Muscle layer of colon (tissue), 2 donors: ENCODE data around the gene NCAN.
"Not testable (repeated sequence)": the region's sequence is repeated elsewhere in the genome, so short reads cannot be mapped to it uniquely, and the experiment has no call there.

Source experiments
- H3K27ac ChIP-seq: one replicate; pipeline ENCODE4 v1.7.0; 2013; ENCODE audit warnings: low read depth, mild to moderate bottlenecking, low read length, moderate library complexity
- H3K27me3 ChIP-seq, 2 donors: one replicate each; pipeline ENCODE4 v1.7.0; 2013; ENCODE audit warnings: low read length in 2 of 2, mild to moderate bottlenecking in 2 of 2; ENCODE audit not compliant: insufficient read depth in 2 of 2, control insufficient read depth in 1 of 2
- H3K36me3 ChIP-seq: one replicate; pipeline ENCODE4 v1.7.0; 2013; ENCODE audit warnings: mild to moderate bottlenecking, low read length; ENCODE audit not compliant: insufficient read depth
- H3K4me1 ChIP-seq: one replicate; pipeline ENCODE4 v1.7.0; 2013; ENCODE audit warnings: mild to moderate bottlenecking, low read length; ENCODE audit not compliant: insufficient read depth
- H3K4me3 ChIP-seq, 2 donors: one replicate each; pipeline ENCODE4 v1.7.0; 2013; ENCODE audit warnings: low read length in 2 of 2, low read depth in 1 of 2, mild to moderate bottlenecking in 1 of 2, moderate library complexity in 1 of 2
- H3K9ac ChIP-seq: one replicate; pipeline ENCODE4 v1.7.0; 2013; ENCODE audit warnings: low read length
- H3K9me3 ChIP-seq: one replicate; pipeline ENCODE4 v1.7.0; 2013; ENCODE audit warnings: mild to moderate bottlenecking, low read length
- donor health status: abdominal sarcoma.
- donor health status: Adenocarcinoma of cecum.

Gene NCAN

DNA sequence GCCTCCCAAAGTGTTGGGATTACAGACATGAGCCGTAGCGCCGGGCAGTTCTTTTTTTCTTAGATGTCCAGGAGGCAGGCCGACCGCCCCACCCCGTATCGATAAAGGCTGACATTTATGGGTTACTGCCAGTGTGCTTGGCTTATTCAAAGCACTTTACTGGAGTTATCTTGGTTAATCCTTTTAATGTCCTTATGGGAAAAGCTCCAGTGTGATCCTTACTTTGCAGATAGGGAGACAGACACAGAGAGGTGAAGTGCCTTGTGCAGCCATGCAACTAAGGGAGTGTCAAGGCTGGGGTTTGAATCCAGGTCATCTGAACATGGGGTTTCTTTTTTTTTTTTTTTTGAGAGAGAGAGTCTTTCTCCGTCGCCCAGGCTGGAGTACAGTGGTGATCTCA is 19.2 kb downstream of the NCAN start:
- H3K4me1 ChIP-seq, result no peaks in the 10 kb centered on the region
- peaks cover 7% of the 10 kb centered on the region for H3K9me3 ChIP-seq
- no peak overlapping the region for H3K4me3 ChIP-seq
- no peak overlapping the region for H3K9ac ChIP-seq
- peaks cover 0 to 20% of the 10 kb centered on the region in 2 donors for H3K27me3 ChIP-seq
- no peak overlapping the region for H3K27ac ChIP-seq
- H3K36me3 ChIP-seq, result no peaks in the 10 kb centered on the region

DNA sequence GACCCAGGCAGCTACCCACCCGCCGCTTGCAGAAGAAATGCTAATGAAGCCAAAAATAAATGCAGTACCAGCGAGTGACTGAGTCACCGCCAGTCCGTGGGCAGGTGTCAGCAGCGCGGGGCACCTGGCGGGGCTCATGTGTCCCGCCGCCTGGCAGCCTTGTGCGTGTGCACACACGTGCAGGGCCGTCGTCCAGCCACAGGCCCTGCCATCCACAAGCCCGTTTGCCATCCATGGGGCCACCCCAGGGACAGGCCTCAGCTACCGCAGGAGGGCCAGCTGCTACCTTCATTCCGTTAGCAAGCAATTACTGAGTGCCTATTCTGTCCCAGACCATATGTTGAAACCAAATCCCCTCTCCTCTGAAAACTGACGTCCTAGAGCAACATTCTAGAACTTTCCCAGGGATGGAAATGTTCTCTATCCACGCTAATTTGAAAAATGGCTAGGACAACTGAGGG is 20.5 kb downstream of the NCAN start:
- Histone ChIP-seq H3K9ac (no peak overlapping the region), H3K9me3 (peaks cover 7% of the 10 kb centered on the region), H3K36me3 (no peaks in the 10 kb centered on the region), H3K27ac (no peak overlapping the region), H3K4me3 (no peak overlapping the region), H3K4me1 (no peaks in the 10 kb centered on the region), H3K27me3 (peaks cover 0 to 8% of the 10 kb centered on the region in 2 donors)

DNA sequence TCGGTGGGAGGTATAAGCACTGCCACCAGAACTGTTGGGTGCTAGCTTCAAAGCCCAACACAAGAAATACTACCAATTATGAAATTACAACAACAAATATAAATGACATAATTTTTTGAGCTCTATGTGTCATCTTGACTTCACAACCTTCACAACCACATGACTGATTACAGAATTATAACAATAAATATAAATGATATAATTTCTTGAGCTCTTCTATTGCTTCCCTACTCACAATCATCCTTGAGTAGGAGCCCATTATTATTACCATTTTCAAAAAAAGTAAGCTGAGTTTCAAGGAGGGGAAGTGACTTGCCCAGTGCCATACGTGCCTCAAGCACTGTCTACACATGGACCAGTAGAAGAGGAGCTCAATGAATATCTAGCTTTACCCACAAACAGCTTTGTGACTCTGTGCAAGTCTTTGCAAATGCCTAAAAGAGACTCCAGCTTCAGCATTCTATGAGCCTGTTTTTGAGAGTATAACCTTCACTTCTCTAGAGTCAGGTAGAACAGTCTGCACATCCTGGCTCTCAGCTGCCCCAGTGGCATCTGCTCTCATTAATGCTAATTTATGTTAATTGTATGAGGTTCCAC is 22.6 kb downstream of the NCAN start:
- H3K27ac ChIP-seq, result no peak overlapping the region
- H3K4me3 ChIP-seq, result no peak overlapping the region
- H3K9me3 ChIP-seq, result peaks cover 7% of the 10 kb centered on the region
- H3K36me3 ChIP-seq, result no peaks in the 10 kb centered on the region
- H3K4me1 ChIP-seq, result no peaks in the 10 kb centered on the region
- no peaks in the 10 kb centered on the region for H3K27me3 ChIP-seq
- H3K9ac ChIP-seq, result no peak overlapping the region

DNA sequence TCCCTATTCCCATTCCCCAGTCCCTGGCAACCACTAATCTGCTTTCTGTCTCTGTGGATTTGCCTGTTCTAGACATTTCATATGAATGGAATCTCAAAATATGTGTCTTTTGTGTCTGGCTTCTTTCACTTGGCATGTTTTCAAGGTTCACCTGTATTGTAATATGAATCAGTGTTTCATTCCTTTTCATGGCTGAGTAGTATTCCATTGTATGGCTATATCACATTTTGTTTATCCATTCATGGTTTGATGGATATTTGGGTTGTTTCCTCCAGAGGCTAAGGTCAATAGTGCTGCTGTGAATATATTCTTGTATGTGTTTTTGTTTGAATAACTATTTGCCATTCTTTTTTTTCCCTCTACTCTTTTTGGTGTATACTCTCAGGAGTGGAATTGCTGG is 24.4 kb downstream of the NCAN start:
- H3K4me1 ChIP-seq, result no peaks in the 10 kb centered on the region
- no peak overlapping the region for H3K4me3 ChIP-seq
- H3K9me3 ChIP-seq, result peaks cover 7% of the 10 kb centered on the region
- no peaks in the 10 kb centered on the region for H3K36me3 ChIP-seq
- no peak overlapping the region for H3K9ac ChIP-seq
- no peak overlapping the region for H3K27ac ChIP-seq
- peaks cover 0 to 9% of the 10 kb centered on the region in 2 donors for H3K27me3 ChIP-seq

DNA sequence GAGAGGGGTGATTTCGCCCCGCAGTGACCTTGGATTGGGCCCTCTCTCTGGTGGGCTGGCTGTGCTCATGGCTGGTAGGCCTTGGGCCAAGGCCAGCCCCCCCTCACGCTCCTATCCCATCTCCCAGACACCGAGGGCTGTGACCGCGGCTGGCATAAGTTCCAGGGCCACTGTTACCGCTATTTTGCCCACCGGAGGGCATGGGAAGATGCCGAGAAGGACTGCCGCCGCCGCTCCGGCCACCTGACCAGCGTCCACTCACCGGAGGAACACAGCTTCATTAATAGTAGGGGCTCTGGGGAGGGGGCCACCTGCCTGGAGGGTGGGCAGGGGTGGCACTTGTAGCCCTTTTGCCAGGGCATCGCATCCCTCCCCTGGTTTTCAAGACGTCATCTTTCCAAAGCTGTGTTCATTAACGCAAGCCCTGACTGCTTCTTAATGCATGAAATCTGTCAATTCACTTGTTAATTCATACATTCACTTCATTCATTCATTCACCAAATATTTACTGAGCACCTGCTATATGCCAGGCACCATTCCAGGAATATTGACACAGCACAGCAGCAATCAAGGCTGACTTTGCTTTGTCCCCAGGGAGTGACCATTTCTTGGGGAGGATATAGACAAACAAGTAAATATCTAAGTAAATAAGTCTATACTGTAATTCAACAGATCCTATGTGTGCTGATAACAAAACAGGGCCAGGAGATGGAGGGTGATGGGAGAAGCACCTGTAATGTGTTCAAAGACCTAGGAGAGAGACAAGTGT is 26.6 kb downstream of the NCAN start:
- Histone ChIP-seq H3K4me1 (no peaks in the 10 kb centered on the region), H3K4me3 (no peak overlapping the region), H3K36me3 (no peaks in the 10 kb centered on the region), H3K27ac (no peak overlapping the region), H3K9ac (no peak overlapping the region), H3K27me3 (peaks cover 0 to 9% of the 10 kb centered on the region in 2 donors), H3K9me3 (peaks cover 7% of the 10 kb centered on the region)

DNA sequence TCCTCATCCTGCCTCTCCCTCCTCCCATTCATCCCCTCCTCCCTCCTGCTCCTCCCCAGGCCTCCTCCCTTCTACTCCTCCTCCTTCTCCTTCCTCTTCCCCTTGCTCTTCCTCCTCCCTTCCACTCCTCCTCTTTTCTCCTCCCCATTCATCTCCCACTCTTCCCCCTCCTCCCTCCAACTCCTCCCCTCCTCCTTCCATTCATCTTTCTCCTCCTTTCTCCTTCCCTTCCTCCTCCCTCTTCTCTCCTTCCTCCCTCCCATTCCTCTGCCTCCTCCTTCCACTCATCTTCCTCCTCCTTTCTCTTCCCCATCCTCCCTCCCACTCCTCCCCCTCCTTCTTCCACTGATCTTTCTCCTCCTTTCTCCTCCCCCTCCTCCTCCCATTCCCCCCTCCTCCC is 27.9 kb downstream of the NCAN start:
- Histone ChIP-seq H3K9me3 (peaks cover 2% of the 10 kb centered on the region), H3K9ac (no peak overlapping the region), H3K27ac (no peak overlapping the region), H3K4me1 (no peaks in the 10 kb centered on the region), H3K36me3 (no peaks in the 10 kb centered on the region), H3K27me3 (peaks cover 0 to 9% of the 10 kb centered on the region in 2 donors), H3K4me3 (no peak overlapping the region)

DNA sequence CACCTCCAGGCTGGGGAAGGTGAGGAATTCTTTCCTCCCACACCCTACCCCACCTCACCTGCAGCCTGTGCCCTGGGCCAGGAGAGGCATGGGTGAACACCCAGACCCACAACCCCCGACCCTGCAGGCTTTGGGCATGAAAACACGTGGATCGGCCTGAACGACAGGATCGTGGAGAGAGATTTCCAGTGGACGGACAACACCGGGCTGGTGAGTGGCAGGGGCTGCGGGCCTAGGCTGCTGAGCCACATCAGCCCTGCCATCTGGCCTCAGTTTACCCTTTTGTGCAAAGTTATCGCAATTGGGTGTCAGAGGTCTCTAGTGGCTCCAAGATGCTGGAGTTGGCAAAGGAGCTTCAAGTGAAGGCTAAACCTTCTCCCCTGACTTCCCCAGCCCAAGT is 28.7 kb downstream of the NCAN start:
- Histone ChIP-seq H3K9me3 (no peaks in the 10 kb centered on the region), H3K9ac (no peak overlapping the region), H3K4me3 (no peak overlapping the region), H3K4me1 (no peaks in the 10 kb centered on the region), H3K36me3 (no peaks in the 10 kb centered on the region), H3K27me3 (peaks cover 0 to 9% of the 10 kb centered on the region in 2 donors), H3K27ac (no peak overlapping the region)

DNA sequence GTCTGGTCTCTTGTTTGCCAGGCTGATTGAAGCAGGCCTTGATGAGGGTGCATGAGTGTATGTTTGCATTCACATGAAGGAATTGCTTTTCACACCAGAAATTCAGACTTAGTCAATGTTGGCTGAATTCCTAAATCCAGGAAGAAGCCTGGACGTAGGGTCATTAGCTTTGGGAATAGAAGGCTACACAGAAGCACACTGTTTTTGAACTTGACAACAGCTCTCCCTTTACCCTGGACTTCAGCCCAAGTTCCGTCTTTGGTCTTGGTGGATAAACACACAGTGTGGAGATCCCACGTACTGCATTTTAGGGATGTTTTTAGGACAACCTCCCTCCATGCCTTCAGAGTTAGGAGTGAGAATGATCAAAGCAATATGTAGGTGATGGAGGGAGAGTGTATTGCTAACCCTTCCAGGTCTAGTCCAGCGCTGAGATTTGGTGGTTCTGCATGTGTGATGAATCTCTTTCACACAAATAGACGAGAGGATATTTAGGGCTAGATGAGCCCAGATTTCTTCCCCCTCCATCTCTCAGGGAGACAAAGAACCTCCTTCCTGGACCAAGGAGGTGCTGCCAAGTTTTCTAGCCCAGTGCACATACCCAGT is 38.5 kb downstream of the NCAN start:
- Histone ChIP-seq H3K9ac (no peak overlapping the region), H3K27ac (no peak overlapping the region), H3K9me3 (no peaks in the 10 kb centered on the region), H3K4me3 (no peak overlapping the region), H3K4me1 (no peaks in the 10 kb centered on the region), H3K27me3 (peaks cover 0 to 3% of the 10 kb centered on the region in 2 donors), H3K36me3 (no peaks in the 10 kb centered on the region)

DNA sequence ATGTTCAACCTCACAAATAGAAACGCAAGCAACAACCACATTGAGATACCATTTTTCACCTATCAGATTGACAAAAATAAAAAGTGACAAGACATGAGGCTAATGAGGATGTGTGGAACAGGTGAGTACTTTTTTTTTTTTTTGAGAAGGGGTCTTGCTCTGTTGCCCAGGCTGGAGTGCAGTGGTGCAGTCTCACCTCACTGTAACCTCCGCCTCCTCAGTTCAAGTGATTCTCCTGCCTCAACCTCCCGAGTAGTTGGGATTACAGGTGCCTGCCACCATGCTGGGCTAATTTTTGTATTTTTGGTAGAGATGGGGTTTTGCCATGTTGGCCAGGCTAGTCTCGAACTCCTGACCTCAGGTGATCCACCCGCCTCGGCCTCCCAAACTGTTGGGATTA is 41.7 kb downstream of the NCAN start:
- peaks cover 0 to 18% of the 10 kb centered on the region in 2 donors for H3K27me3 ChIP-seq

DNA sequence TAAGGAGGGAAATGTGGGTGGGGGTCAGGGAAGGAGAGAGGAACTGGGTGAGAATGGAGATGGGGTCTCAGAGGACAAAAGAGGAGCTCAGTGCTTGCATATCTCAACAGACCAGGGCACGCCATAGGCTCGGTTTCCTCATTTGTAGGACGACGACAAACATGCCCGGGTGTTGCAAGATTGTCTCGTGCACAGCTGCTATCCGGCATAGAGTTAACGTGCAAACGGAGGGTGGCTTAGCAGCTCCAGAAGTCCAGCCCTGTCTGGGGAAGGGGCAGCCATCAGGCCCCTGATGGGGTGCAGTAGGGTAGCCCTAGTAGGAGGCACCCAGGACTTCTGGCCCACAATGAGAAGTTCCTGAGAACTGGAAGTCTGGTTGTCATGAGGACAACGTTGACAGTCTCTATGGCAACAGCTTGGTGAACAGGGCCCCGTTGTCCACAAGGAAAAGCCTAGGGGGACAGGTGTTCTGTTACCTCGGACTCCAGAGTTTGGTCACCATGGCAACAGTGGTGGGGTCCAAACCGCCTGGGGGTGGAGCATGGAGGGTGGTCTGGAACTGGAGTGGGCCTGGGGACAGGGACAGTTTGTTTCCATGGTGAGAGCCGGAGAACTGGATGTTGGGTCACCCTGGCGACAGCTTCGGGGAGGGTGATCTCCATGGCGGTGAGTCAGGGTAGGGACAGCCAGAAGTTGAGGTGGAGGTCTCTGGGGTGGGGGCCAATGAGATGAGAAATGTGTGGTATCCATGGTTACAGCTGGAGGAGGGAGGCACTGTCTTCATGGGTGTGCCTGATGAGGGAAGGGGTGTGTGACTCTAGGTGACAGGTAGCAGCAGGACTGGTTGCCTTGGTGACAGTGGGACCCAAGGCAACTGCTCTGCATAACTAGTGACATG is 44.6 kb downstream of the NCAN start:
- no peaks in the 10 kb centered on the region for H3K4me1 ChIP-seq
- no peak overlapping the region for H3K9ac ChIP-seq
- H3K27me3 ChIP-seq, result peaks cover 0 to 23% of the 10 kb centered on the region in 2 donors
- no peaks in the 10 kb centered on the region for H3K36me3 ChIP-seq
- H3K4me3 ChIP-seq, result no peak overlapping the region
- no peak overlapping the region for H3K27ac ChIP-seq
- H3K9me3 ChIP-seq, result no peaks in the 10 kb centered on the region

More for the DNA sequence above, 41.7 kb downstream of the NCAN start:
- not testable (repeated sequence) for H3K27ac ChIP-seq, H3K36me3 ChIP-seq, H3K9me3 ChIP-seq, H3K4me3 ChIP-seq, H3K9ac ChIP-seq, H3K4me1 ChIP-seq

DNA sequence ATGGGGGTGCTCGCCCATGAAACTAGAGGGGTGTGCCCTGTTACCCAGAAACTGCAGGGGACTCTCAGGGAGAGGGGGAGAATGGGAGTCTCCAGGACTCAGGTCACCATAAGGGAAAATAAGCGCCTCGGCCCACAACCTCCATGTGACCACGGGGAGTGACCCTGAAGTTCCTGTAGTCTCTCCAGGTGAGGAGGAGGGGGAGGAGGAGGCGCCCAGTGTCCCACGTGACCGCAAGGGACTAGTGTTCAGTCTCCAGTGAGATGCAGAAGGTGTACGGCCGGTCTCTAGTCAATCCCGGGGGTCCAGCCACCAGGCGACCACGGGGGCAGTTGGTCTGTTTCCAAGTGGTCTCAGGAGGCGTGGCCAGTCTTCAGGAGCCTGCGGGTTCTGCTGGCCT is 45.4 kb downstream of the NCAN start:
- Histone ChIP-seq H3K4me1 (no peaks in the 10 kb centered on the region), H3K36me3 (no peaks in the 10 kb centered on the region), H3K27me3 (peaks cover 0 to 31% of the 10 kb centered on the region in 2 donors), H3K27ac (no peak overlapping the region), H3K9me3 (no peaks in the 10 kb centered on the region), H3K9ac (no peak overlapping the region), H3K4me3 (no peak overlapping the region)
